ENCODE data around the gene F2RL3.
"Not testable (repeated sequence)": the region's sequence is repeated elsewhere in the genome, so short reads cannot be mapped to it uniquely, and the experiment has no call there.

Gene F2RL3

DNA sequence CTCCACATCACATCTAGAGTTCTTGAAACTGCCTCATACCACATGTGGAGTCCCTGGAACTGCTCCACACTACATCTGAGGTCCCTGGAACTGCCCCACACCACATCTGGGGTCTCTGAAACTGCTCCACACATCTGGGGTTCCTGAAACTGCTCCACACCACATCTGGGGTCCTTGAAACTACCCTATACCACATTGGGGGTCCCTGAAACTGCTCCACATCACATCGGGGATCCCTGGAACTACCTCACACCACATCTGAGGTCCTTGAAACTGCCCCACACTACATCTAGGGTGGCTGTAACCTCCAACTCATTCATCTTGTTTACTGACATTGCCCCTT, 33.8 kb downstream of the F2RL3 start:
- no peak for DNase-seq (ENCODE audit: low read depth)

DNA sequence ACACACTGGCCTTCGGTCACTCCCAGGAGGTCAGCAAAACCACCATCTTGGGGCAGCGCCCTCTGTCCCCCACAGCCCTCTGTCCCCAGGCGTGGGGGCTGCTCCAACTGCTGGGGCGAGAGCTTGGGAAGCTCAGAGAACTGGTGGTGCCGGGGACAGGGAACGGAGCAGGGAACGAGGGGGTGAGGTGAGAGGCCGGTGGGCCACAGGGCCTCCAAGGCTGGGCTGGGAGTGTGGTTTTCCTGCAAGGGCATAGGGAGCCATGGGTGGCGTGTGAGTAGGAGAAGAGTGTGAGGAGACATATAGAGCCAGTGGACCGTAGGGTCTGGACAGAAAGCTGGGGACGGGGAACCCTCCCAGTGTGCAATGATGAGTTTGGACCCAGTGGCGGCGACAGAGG, 34.1 kb downstream of the F2RL3 start:
- no peak for DNase-seq (ENCODE audit: low read depth)

DNA sequence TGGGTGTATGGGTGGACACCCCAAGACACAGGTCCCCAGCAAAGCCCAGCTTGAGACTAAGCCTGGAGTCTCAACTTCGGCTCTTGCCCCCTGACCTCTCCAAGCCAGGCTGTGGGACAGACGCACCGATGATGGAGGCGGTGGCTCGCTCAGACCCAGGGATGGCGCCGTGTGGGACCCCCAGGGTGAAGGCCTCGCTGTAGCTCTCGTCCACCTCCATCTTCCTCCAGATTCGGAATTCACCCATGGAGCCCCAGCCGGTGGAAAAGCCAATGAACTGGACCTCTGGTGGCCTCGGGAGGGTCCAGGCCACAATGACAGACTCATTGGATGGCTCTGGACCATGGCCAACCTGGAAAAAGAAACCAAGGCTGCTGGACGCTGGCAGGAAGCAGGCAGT, 39.1 kb downstream of the F2RL3 start:
- DNase-seq (ENCODE audit: low read depth), result no peak

DNA sequence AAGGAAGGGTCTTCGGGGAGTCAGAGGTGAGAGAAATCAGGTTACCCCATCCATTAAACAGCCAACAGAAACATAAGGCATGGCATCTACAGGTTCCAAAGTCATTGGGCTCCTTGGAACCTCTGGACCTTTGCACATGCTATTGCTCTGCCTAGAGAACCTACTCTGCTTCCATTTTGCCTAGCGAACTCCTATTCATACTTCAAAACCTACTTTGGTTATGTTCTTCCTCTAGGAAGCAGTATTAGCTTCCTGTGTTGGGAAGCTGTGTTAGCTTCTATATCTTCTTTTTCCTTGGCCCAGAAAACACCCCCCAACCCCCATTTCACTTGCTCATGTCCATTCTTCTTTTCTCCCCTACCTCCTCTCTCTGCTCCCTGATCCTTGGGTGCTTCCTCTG, 39.6 kb downstream of the F2RL3 start:
- no peak for DNase-seq (ENCODE audit: low read depth)

DNA sequence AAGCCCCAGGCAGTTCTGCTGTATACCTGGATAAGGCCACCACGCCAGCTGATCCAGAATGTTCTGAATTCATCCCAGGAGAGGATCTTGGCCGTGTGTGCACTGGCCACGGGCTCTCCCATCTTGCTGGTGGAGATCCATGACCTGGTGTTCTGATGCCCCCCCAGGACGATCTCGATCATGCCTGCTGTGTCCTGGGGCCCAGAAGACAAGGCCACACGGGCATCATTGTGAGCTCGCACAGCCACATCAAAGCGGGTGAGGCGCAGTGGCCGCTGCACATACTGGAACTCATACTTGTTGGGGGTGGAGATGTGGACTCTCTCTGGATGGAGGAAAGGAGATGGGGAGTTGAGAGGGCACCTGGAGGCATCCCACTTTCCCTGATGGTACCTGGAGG, 40.1 kb downstream of the F2RL3 start:
- no peak for DNase-seq (ENCODE audit: low read depth)

DNA sequence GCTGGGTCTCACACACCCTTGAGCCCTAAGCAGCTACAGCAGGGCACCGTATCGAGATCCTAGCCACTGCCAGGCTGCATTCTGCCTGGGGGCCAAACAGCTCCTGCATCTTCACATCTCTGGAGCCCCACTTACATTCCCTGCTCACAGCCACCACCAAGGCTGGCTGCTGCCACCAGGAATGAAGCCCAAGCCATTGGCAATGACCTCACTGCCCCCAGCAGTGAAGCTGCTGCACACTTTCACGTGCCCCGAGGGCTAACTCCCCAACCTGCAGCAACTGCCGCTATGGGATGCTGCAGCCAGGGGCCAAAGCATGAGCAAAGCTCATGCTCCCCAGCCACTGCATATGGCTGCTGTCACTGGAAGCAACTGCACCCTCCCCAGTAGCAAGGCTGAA, 42.0 kb downstream of the F2RL3 start:
- DNase-seq (ENCODE audit: low read depth), result no peak

DNA sequence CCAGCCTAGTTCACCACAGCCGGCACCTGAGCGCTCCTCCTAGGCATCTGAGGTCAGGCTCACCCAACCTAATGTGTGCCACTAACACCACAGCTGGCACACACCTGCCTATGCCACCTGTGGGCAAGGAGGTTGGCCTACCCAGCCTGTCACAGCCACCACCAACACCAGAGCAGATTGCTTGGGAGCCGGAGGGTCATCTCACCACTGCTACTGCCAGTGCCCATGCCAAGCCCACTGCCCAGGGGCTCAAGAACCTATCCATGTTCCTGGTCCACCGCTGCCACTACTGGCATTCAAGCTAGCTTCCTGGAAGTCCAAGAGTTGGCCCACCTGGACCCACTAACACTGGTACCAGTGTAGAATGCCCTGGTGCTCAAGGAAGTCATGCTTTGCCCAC, 42.5 kb downstream of the F2RL3 start:
- no peak for DNase-seq (ENCODE audit: low read depth)

DNA sequence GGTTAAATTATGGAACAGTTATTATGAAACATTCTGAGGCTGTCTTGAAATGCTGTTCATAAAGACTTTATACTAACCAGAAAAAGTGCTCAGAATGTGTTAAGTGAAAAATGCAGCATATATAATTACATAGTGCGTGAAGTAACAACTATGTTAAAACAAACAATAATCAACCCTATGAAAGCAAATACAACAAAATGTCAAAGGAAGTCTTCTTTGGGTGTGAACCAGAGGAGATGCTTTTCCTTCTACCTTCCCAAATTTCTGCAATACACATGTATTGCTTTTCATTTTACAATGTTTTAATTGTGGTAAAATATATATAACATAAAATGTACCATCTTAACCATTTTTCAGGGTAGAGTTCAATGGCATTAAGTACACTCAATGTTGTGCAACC, 45.7 kb downstream of the F2RL3 start:
- no peak for DNase-seq (ENCODE audit: low read depth)

DNA sequence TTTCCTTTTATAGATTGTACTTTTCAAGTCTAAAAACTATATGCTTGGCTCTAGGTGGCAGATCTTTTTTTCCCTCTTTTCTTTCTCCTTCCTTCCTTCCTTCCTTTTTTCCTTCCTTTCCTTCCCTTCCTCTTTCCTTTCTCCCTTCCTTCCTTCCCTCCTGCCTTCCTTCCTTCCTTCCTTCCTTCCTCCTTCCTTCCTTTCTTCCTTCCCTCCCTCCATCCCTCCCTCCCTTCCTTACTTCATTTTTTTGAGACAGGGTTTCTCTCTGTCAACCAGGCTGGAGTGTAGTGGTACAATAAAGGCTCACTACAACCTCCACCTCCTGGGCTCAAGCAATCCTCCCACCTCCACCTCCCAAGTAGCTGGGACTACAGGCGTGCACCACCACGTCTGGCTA, 48.1 kb downstream of the F2RL3 start:
- DNase-seq (ENCODE audit: low read depth), result no peak

DNA sequence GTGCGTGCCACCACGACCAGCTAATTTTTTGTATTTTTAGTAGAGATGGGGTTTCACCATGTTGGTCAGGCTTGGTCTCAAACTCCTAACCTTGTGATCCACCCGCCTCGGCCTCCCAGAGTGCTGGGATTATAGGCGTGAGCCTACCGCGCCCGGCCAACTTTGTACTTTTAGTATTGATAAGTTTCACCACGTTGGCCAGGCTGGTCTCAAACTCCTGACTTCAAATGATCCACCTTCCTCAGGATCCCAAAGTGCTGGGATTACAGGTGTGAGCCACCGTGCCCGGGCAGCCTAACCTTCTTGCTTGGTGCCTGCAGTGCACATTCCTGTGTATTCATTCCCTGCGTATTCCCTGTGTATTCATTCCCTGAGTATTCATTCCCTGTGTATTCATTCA, 49.0 kb downstream of the F2RL3 start:
- DNase-seq (ENCODE audit: low read depth), result not testable (repeated sequence)

DNA sequence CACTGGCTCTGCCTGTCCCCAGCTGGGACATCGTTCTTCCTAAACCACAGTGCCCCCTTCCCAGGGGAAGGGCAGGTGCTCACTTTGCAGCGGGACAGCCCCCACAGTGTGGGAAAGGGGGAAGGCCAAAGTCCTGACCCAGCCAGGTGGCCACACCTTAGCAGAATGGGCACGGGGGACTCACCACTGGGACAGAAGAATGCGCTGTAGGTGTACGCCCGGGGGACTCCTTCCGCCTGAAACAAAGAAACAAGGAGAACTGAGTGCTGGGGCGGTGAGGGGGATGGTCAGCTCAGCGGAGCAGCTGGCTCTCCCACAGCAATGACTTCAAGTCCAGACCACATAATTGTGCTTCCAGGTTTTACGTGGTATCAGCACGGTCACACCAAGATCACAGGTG, 49.4 kb downstream of the F2RL3 start:
- DNase-seq (ENCODE audit: low read depth), result no peak

DNA sequence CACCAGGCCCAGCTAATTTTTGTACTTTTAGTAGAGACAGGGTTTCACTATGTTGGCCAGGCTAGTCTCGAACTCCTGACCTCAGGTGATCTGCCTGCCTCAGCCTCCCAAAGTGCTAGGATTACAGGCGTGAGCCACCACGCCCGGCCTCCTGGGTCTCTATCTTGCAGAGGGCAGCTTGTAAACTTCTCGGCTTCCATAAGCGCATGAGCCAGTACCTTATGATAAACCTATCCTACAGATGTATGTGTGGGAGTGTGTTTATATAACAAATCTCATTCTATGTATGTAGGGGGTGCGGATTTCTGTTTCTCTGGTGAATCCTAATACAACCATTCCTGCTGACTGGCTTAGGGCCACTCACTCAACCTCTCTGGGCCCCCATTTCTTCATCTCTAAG, 51.3 kb downstream of the F2RL3 start:
- not testable (repeated sequence) for DNase-seq (ENCODE audit: low read depth)

DNA sequence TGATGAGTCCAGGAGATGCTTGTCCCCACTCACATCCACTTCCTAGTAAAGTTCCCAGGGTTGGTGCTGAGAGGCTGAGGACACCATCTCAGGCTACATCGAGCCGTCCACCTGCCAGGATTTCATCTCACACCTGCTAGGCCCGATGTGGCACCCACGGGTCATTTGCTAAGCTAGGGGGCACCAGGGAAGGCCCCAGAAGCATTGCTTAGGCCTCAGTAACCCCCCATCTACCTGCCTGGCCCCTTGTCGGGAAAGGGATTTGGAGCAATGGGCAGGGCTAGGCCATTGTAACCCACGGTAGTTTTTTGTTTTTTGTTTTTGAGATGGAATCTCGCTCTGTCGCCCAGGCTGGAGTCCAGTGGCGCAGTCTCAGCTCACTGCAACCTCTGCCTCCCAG, 51.8 kb downstream of the F2RL3 start:
- DNase-seq (ENCODE audit: low read depth), result no peak

Data from stimulated activated CD8-positive, alpha-beta memory T cell treated with anti-CD3 and anti-CD28 coated beads, Interleukin-12 subunit alpha, Interleukin-12 subunit beta, amount 100 ng/mL, for 1 hour (primary cell).